Measurements from ENCODE around the gene MAGEB18.

Gene MAGEB18

DNA sequence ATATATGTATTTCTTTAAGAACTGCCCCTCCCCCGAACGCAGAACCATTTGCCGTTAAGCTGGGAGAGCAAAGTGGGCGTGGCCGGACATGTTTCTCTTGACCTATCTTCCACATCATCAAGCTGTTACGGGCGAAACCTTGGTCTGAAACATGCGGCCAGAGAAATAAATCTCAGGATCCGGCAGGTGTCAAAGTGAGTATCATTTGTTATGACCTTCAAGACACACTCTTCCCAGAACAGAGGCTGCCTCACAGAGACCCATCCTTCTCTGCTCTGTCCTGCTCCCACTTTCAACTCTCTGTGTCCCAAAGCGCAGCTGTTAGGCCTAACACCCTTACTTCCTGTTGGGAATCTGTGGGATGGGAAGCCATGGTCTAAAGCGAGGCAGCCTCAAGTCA, at the start of gene MAGEB18:
TSS of gene MAGEB18 (plus strand) at position 70 of the 400 bp plus-strand sequence. CDS start 643 bp downstream, outside the sequence.
- no peak for DNase-seq (ENCODE audit: low read depth)

GRCh38 chrX:26100421-26100920, 37.7 kb upstream of the MAGEB18 start:
- no peak for DNase-seq (ENCODE audit: low read depth)

- no peak for DNase-seq (ENCODE audit: low read depth)
Measured at GRCh38 chrX:26109142-26109541, 29.0 kb upstream of the MAGEB18 start.

GRCh38 chrX:26146024-26146423, 7.9 kb downstream of the MAGEB18 start:
- no peak for DNase-seq (ENCODE audit: low read depth)

GRCh38 chrX:26160301-26160700, 22.2 kb downstream of the MAGEB18 start, which contains the start of gene MAGEB6B:
Gene MAGEB6B, plus strand, starts transcription at chrX:26160601. Its CDS starts 0 bp downstream, at chrX:26160601.
- no peak for DNase-seq (ENCODE audit: low read depth)

All from non-pigmented ciliary epithelial cell (primary cell).